Suprapubic skin (tissue), 3 donors: ENCODE measurements around the gene EXOC2.

Source experiments
- CTCF ChIP-seq, 2 donors: fragments of 200-600 bp in 1 of 2; fragments of 450-650 bp in 1 of 2; sonication (generic) in 1 of 2; IDR thresholded peaks; one replicate each; pipeline ENCODE4 v1.5.1; 2016 to 2019; ENCODE audit warnings: antibody characterized with exemption in 2 of 2, mild to moderate bottlenecking in 1 of 2, moderate library complexity in 1 of 2
- POLR2A ChIP-seq, 2 donors: fragments of 450-650 bp; IDR thresholded peaks; one replicate each; pipeline ENCODE4 v1.6.1; 2017; ENCODE audit warnings: antibody characterized with exemption in 2 of 2, mild to moderate bottlenecking in 2 of 2, moderate library complexity in 2 of 2

DNA sequence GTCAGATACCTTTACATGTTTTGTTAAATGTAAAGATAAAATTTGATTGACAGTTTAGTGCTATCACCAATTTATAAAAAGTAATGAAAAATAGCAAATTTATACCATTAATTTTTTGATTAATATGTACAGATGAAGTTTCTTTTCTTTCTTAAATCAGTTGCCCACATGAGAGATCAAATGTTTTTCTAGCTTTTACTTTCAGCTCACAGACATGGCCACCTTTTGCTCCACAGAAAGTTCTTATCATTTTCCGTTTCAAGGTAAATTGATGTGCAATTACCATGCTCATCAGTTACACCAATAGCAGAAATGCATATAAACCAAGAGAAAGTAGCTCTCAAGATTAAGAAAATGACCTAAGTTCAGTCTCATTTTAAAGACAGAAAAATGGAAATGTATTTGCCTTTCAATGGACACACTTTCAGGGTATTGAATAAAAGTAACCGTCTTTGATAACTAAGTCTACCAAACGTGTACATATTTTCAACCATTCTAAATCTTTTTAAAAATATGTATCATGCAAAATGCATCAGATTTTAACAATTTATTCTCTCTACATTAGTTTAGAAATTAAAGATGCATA is 16.6 kb upstream of the EXOC2 start:
- TF ChIP-seq CTCF (IDR thresholded peaks at IDR 0.05) (no peak), POLR2A (IDR thresholded peaks at IDR 0.05) (no peak)
